ENCODE measurements around the gene RYR1. TPM values are rescaled to one million over a fixed set of nuclear protein-coding genes. Genes with fewer than 3 reads are reported as not detected.
"Not testable (repeated sequence)": the region's sequence is repeated elsewhere in the genome, so short reads cannot be mapped to it uniquely, and the experiment has no call there.

RYR1 gene
- total RNA-seq, 2 experiments from 2014 or later: 2.0 to 3.1 TPM

GRCh38 chr19:38556521-38557174 is 123.2 kb downstream of the RYR1 start:
- no peak for ATAC-seq

GRCh38 chr19:38557205-38557799 is 123.8 kb downstream of the RYR1 start:
- H3K4me3 Mint-ChIP-seq: no peak overlapping the region

More at GRCh38 chr19:38556521-38557174, 123.2 kb downstream of the RYR1 start:
- Mint-ChIP-seq H3K4me3 (no peak overlapping the region), H3K36me3 (ENCODE audit: low read depth) (no peaks in the 10 kb centered on the region), H3K27me3 (peaks cover 2% of the 10 kb centered on the region), H3K27ac (no peak overlapping the region), H3K9me3 (ENCODE audit: low read depth) (no peaks in the 10 kb centered on the region), H3K4me1 (peaks cover 40% of the 10 kb centered on the region)
- ChIA-PET CTCF (no interaction called here), POLR2A (no interaction called here)
- intact Hi-C loops (cut with DNase I, micrococcal nuclease): loop anchor here in 1 of 2 experiments (5.0 kb wide), 1 partner anchor 129 kb away; the partner anchor contains the start of gene RASGRP4
- no peak for DNase-seq

GRCh38 chr19:38558933-38559332 is 125.4 kb downstream of the RYR1 start:
- POLR2A ChIA-PET; ATAC-seq; H3K27ac Mint-ChIP-seq; H3K36me3 Mint-ChIP-seq (ENCODE audit: low read depth); H3K27me3 Mint-ChIP-seq; H3K4me3 Mint-ChIP-seq; H3K9me3 Mint-ChIP-seq (ENCODE audit: low read depth); DNase-seq: not testable (repeated sequence)
- CTCF ChIA-PET: interaction anchor here (1.4 to 1.5 kb wide), 2 partner anchors 14 to 43 kb away, joined by 4 to 5 read pairs; no protein-coding TSS in a partner anchor
- intact Hi-C loops (cut with DNase I, micrococcal nuclease): loop anchor here in 1 of 2 experiments (5.0 kb wide), 1 partner anchor 132 kb away; the partner anchor contains the start of gene RASGRP4
- H3K4me1 Mint-ChIP-seq: peaks cover 32% of the 10 kb centered on the region

More at GRCh38 chr19:38557205-38557799, 123.8 kb downstream of the RYR1 start:
- DNase-seq (peak; percentile 52), ATAC-seq (peak; percentile 30)
- intact Hi-C loops (cut with DNase I, micrococcal nuclease): loop anchor here in 1 of 2 experiments (5.0 kb wide), 1 partner anchor 130 kb away; the partner anchor contains the start of gene RASGRP4
- ChIA-PET POLR2A (no interaction called here), CTCF (interaction anchor here (0.6 to 1.4 kb wide), 2 partner anchors 42 to 96 kb away, joined by 4 read pairs; no protein-coding TSS in a partner anchor)
- Mint-ChIP-seq H3K9me3 (ENCODE audit: low read depth) (no peaks in the 10 kb centered on the region), H3K27me3 (peaks cover 2% of the 10 kb centered on the region), H3K4me1 (peaks cover 41% of the 10 kb centered on the region), H3K27ac (no peak overlapping the region), H3K36me3 (ENCODE audit: low read depth) (no peaks in the 10 kb centered on the region)

GRCh38 chr19:38559428-38560401 is 126.2 kb downstream of the RYR1 start:
- H3K36me3 Mint-ChIP-seq (ENCODE audit: low read depth): no peaks in the 10 kb centered on the region
- peaks cover 33% of the 10 kb centered on the region for H3K4me1 Mint-ChIP-seq
- ATAC-seq (peak; percentile 89), DNase-seq (peak; percentile 55)
- intact Hi-C loops (cut with DNase I, micrococcal nuclease): loop anchor here in 1 of 2 experiments (2.0 to 5.0 kb wide), 2 partner anchors 19 to 132 kb away; partner anchors contain the start of gene RASGRP4
- H3K9me3 Mint-ChIP-seq (ENCODE audit: low read depth): no peaks in the 10 kb centered on the region
- CTCF ChIA-PET: interaction anchor here (1.5 kb wide), 1 partner anchor 15 kb away, joined by 5 read pairs; no protein-coding TSS in a partner anchor
- peaks cover 1% of the 10 kb centered on the region for H3K27me3 Mint-ChIP-seq
- H3K27ac Mint-ChIP-seq: peak overlapping the region; percentile 53
- POLR2A ChIA-PET: no interaction called here
- no peak overlapping the region for H3K4me3 Mint-ChIP-seq

GRCh38 chr19:38561053-38561606 is 127.6 kb downstream of the RYR1 start:
- H3K4me3 Mint-ChIP-seq: no peak overlapping the region
- POLR2A ChIA-PET: interaction anchor here (0.6 kb wide), 1 partner anchor 54 kb away, joined by 3 read pairs; no protein-coding TSS in a partner anchor

GRCh38 chr19:38561658-38562057 is 128.2 kb downstream of the RYR1 start:
- Mint-ChIP-seq H3K27ac (no peak overlapping the region), H3K4me3 (no peak overlapping the region), H3K9me3 (ENCODE audit: low read depth) (no peaks in the 10 kb centered on the region), H3K4me1 (peaks cover 34% of the 10 kb centered on the region), H3K36me3 (ENCODE audit: low read depth) (no peaks in the 10 kb centered on the region), H3K27me3 (peaks cover 7% of the 10 kb centered on the region)
- CTCF ChIA-PET: no interaction called here
- POLR2A ChIA-PET: interaction anchor here (0.6 kb wide), 1 partner anchor 134 kb away, joined by 3 read pairs; no protein-coding TSS in a partner anchor
- ATAC-seq: no peak
- intact Hi-C loops (cut with DNase I, micrococcal nuclease): loop anchor here in 1 of 2 experiments (2.0 kb wide), 1 partner anchor 17 kb away; no protein-coding TSS in a partner anchor
- DNase-seq: no peak

More at GRCh38 chr19:38561053-38561606, 127.6 kb downstream of the RYR1 start:
- no peaks in the 10 kb centered on the region for H3K36me3 Mint-ChIP-seq (ENCODE audit: low read depth)
- no peaks in the 10 kb centered on the region for H3K9me3 Mint-ChIP-seq (ENCODE audit: low read depth)
- peaks cover 7% of the 10 kb centered on the region for H3K27me3 Mint-ChIP-seq
- ATAC-seq (no peak), DNase-seq (no peak)
- intact Hi-C loops (cut with DNase I, micrococcal nuclease): loop anchor here in 1 of 2 experiments (2.0 kb wide), 1 partner anchor 18 kb away; no protein-coding TSS in a partner anchor
- H3K4me1 Mint-ChIP-seq: peaks cover 35% of the 10 kb centered on the region
- no peak overlapping the region for H3K27ac Mint-ChIP-seq
- CTCF ChIA-PET: no interaction called here

GRCh38 chr19:38562096-38562495 is 128.6 kb downstream of the RYR1 start:
- H3K4me1 Mint-ChIP-seq: peaks cover 32% of the 10 kb centered on the region
- DNase-seq: no peak

GRCh38 chr19:38563475-38563874 is 130.0 kb downstream of the RYR1 start:
- ATAC-seq: no peak
- intact Hi-C loops (cut with DNase I, micrococcal nuclease): no loop called here
- ChIA-PET POLR2A (no interaction called here), CTCF (interaction anchor here (0.6 to 1.4 kb wide), 2 partner anchors 31 to 688 kb away, joined by 3 to 4 read pairs; no protein-coding TSS in a partner anchor)
- no peak overlapping the region for H3K27ac Mint-ChIP-seq
- H3K36me3 Mint-ChIP-seq (ENCODE audit: low read depth): no peaks in the 10 kb centered on the region
- H3K4me3 Mint-ChIP-seq: no peak overlapping the region
- peaks cover 27% of the 10 kb centered on the region for H3K4me1 Mint-ChIP-seq
- H3K27me3 Mint-ChIP-seq: peaks cover 7% of the 10 kb centered on the region
- H3K9me3 Mint-ChIP-seq (ENCODE audit: low read depth): no peaks in the 10 kb centered on the region
- DNase-seq: no peak

More at GRCh38 chr19:38562096-38562495, 128.6 kb downstream of the RYR1 start:
- ChIA-PET CTCF (no interaction called here), POLR2A (interaction anchor here (0.6 kb wide), 1 partner anchor 135 kb away, joined by 3 read pairs; no protein-coding TSS in a partner anchor)
- H3K27ac Mint-ChIP-seq: no peak overlapping the region
- intact Hi-C loops (cut with DNase I, micrococcal nuclease): no loop called here
- H3K36me3 Mint-ChIP-seq (ENCODE audit: low read depth): no peaks in the 10 kb centered on the region
- no peak for ATAC-seq
- H3K9me3 Mint-ChIP-seq (ENCODE audit: low read depth): no peaks in the 10 kb centered on the region
- peaks cover 7% of the 10 kb centered on the region for H3K27me3 Mint-ChIP-seq
- H3K4me3 Mint-ChIP-seq: no peak overlapping the region

- ATAC-seq (peak; percentile 45), DNase-seq (peak; percentile 39)
- Mint-ChIP-seq H3K9me3 (ENCODE audit: low read depth) (no peaks in the 10 kb centered on the region), H3K36me3 (ENCODE audit: low read depth) (no peaks in the 10 kb centered on the region), H3K27ac (peak overlapping the region; percentile 67), H3K4me1 (peaks cover 18% of the 10 kb centered on the region), H3K27me3 (peaks cover 7% of the 10 kb centered on the region), H3K4me3 (peak overlapping the region; percentile 58)
- POLR2A ChIA-PET: no interaction called here
- CTCF ChIA-PET: interaction anchor here (0.6 to 0.9 kb wide), 2 partner anchors 124 to 141 kb away, joined by 3 read pairs; no protein-coding TSS in a partner anchor
- intact Hi-C loops (cut with DNase I, micrococcal nuclease): no loop called here
These were observed 131.6 kb downstream of the RYR1 start for GRCh38 chr19:38564981-38565690.

GRCh38 chr19:38565691-38566105 is 132.2 kb downstream of the RYR1 start:
- H3K4me3 Mint-ChIP-seq: peak overlapping the region; percentile 38
- H3K4me1 Mint-ChIP-seq: peaks cover 14% of the 10 kb centered on the region
- H3K27me3 Mint-ChIP-seq: peaks cover 7% of the 10 kb centered on the region
- DNase-seq (no peak), ATAC-seq (no peak)
- intact Hi-C loops (cut with DNase I, micrococcal nuclease): no loop called here
- H3K9me3 Mint-ChIP-seq (ENCODE audit: low read depth): no peaks in the 10 kb centered on the region
- H3K36me3 Mint-ChIP-seq (ENCODE audit: low read depth): no peaks in the 10 kb centered on the region
- no peak overlapping the region for H3K27ac Mint-ChIP-seq
- ChIA-PET POLR2A (no interaction called here), CTCF (interaction anchor here (0.9 kb wide), 1 partner anchor 141 kb away, joined by 3 read pairs; no protein-coding TSS in a partner anchor)

All from activated CD4-positive, alpha-beta T cell treated with anti-CD3 and anti-CD28 coated beads for 36 hours (primary cell).